GM12878 (cell line): ENCODE results near the gene TMEM161B. TPM values are rescaled to one million over a fixed set of nuclear protein-coding genes. Genes with fewer than 3 reads are reported as not detected.

Experiments
- POLR2AphosphoS2 ChIP-seq: IDR thresholded peaks from 2 replicates; pipeline ENCODE4 v1.6.1; 2011; ENCODE audit warnings: low read depth, mild to moderate bottlenecking, low read length, improper control_type of control experiment, moderate library complexity
- SP1 ChIP-seq: IDR thresholded peaks from one replicate; pipeline ENCODE4 v1.6.1; 2011; ENCODE audit warnings: low read depth, low read length
- ZNF217 ChIP-seq: fragments of 450-650 bp; IDR thresholded peaks from 2 replicates; pipeline ENCODE4 v1.6.1; 2017; ENCODE audit warnings: antibody characterized with exemption, mild to moderate bottlenecking
- polyA plus RNA-seq, 11 experiments: library from polyadenylated mRNA; depleted of rRNA in 4 of 11; unstranded in 6 of 11; stranded (reverse) in 5 of 11; fragments of >200 nt; fragmentation: Nextera tagmentation in 4 of 11; fragmentation: Illumina TruSeq in 1 of 11; extraction: Ambion mirVana in 4 of 11; extraction: Trizol in 1 of 11; gene quantifications; 1 replicate in 1 of 11; 2 replicates in 10 of 11; pipeline versions ENCODE4 v1.2.1 to v1.2.3, GENCODE V29; 2011 to 2016; ENCODE audit warnings: inconsistent platforms in 2 of 11, missing spikeins in 2 of 11, low read depth in 1 of 11
- total RNA-seq, 4 experiments: library from RNA; depleted of rRNA in 3 of 4; stranded (reverse); fragments of >200 nt in 3 of 4; fragmentation: Illumina TruSeq in 1 of 4; extraction: Trizol in 1 of 4; gene quantifications; 2 replicates each; pipeline versions ENCODE4 v1.2.1 to v1.2.3, GENCODE V29; 2013 to 2021
- TF ChIP-seq, protein P1 (sequence below): fragments of 150-350 bp; IDR thresholded peaks from 2 replicates; pipeline ENCODE4 v1.6.1; 2016; ENCODE audit warnings: low read depth, low read length
- TF ChIP-seq, protein P2 (sequence below): IDR thresholded peaks from 2 replicates; pipeline ENCODE4 v1.6.1; 2011; ENCODE audit warnings: borderline replicate concordance, low read depth, mild to moderate bottlenecking, moderate library complexity, low read length; ENCODE audit not compliant: insufficient read depth, poor library complexity, severe bottlenecking
- TF ChIP-seq, protein P3 (sequence below): fragments of 450-650 bp; IDR thresholded peaks from 2 replicates; pipeline ENCODE4 v1.6.1; 2017; ENCODE audit warnings: borderline replicate concordance

The TMEM161B gene
- total and polyA plus RNA-seq, 10 of the 15 experiments (the other 5 are each of a cell fraction or from before 2014, with no cell fraction given): 13.8 to 38.9 (median 25.0) TPM

DNA sequence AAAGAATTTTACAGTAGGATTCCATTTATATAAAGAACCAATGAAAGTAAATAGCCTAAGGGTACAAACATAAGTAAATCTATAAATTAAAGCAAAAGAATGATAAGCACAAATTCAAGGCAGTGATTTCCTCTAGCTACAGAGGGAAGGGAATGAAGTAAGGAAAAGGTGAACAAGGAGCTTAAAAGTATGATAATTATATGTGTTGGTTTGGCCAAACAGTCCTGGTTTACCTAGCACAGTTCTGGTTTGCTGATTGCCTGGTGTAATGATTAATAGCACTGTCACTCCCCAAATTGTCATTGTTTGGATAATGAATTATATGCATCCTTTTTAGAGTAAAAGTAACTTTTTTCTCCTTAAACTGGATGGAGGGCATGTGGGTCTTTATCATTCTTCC, 15.0 kb upstream of the TMEM161B start (continued):
- TF ChIP-seq, protein P1, sequence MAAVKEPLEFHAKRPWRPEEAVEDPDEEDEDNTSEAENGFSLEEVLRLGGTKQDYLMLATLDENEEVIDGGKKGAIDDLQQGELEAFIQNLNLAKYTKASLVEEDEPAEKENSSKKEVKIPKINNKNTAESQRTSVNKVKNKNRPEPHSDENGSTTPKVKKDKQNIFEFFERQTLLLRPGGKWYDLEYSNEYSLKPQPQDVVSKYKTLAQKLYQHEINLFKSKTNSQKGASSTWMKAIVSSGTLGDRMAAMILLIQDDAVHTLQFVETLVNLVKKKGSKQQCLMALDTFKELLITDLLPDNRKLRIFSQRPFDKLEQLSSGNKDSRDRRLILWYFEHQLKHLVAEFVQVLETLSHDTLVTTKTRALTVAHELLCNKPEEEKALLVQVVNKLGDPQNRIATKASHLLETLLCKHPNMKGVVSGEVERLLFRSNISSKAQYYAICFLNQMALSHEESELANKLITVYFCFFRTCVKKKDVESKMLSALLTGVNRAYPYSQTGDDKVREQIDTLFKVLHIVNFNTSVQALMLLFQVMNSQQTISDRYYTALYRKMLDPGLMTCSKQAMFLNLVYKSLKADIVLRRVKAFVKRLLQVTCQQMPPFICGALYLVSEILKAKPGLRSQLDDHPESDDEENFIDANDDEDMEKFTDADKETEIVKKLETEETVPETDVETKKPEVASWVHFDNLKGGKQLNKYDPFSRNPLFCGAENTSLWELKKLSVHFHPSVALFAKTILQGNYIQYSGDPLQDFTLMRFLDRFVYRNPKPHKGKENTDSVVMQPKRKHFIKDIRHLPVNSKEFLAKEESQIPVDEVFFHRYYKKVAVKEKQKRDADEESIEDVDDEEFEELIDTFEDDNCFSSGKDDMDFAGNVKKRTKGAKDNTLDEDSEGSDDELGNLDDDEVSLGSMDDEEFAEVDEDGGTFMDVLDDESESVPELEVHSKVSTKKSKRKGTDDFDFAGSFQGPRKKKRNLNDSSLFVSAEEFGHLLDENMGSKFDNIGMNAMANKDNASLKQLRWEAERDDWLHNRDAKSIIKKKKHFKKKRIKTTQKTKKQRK: no peak
- no peak for TF ChIP-seq POLR2AphosphoS2
- TF ChIP-seq, protein P2, sequence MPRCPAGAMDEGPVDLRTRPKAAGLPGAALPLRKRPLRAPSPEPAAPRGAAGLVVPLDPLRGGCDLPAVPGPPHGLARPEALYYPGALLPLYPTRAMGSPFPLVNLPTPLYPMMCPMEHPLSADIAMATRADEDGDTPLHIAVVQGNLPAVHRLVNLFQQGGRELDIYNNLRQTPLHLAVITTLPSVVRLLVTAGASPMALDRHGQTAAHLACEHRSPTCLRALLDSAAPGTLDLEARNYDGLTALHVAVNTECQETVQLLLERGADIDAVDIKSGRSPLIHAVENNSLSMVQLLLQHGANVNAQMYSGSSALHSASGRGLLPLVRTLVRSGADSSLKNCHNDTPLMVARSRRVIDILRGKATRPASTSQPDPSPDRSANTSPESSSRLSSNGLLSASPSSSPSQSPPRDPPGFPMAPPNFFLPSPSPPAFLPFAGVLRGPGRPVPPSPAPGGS: no peak
- TF ChIP-seq, protein P3, sequence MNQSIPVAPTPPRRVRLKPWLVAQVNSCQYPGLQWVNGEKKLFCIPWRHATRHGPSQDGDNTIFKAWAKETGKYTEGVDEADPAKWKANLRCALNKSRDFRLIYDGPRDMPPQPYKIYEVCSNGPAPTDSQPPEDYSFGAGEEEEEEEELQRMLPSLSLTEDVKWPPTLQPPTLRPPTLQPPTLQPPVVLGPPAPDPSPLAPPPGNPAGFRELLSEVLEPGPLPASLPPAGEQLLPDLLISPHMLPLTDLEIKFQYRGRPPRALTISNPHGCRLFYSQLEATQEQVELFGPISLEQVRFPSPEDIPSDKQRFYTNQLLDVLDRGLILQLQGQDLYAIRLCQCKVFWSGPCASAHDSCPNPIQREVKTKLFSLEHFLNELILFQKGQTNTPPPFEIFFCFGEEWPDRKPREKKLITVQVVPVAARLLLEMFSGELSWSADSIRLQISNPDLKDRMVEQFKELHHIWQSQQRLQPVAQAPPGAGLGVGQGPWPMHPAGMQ: no peak
- TF ChIP-seq SP1: no peak
- no peak for TF ChIP-seq ZNF217
